ENCODE results near the gene AUP1.
"Not testable (repeated sequence)": the region's sequence is repeated elsewhere in the genome, so short reads cannot be mapped to it uniquely, and the experiment has no call there.

AUP1 gene

GRCh38 chr2:74567881-74568280, 38.4 kb upstream of the AUP1 start:
- Histone ChIP-seq H3K18ac (ENCODE audit: low read length) (no peak overlapping the region), H3K4me3 (ENCODE audit: low read length) (no peak overlapping the region), H3K79me2 (ENCODE audit: control insufficient read depth, insufficient read depth, low read length) (no peaks in the 10 kb centered on the region), H3K9ac (ENCODE audit: low read length) (no peak overlapping the region), H3K56ac (ENCODE audit: low read length) (no peak overlapping the region), H2BK5ac (ENCODE audit: low read length) (no peak overlapping the region), H2BK120ac (ENCODE audit: low read depth, low read length) (no peak overlapping the region), H4K8ac (ENCODE audit: low read depth, low read length) (no peak overlapping the region), H3K27me3 (ENCODE audit: insufficient read depth, low read length, poor library complexity) (peaks cover 4% of the 10 kb centered on the region), H3K27ac (ENCODE audit: low read depth, low read length) (no peak overlapping the region), H4K5ac (ENCODE audit: low read length) (no peak overlapping the region), H3K23ac (ENCODE audit: low read length) (no peak overlapping the region), H3K36me3 (ENCODE audit: control insufficient read depth, insufficient read depth, low read length) (no peaks in the 10 kb centered on the region), H3K4me2 (ENCODE audit: low read length) (no peak overlapping the region), H3K79me1 (ENCODE audit: low read length) (no peaks in the 10 kb centered on the region), H2AK5ac (ENCODE audit: low read length) (no peak overlapping the region), H3K4me1 (ENCODE audit: control insufficient read depth, low read depth, low read length) (no peaks in the 10 kb centered on the region), H2BK15ac (replicated peaks; ENCODE audit: low read depth) (no peak overlapping the region), H3K4ac (ENCODE audit: low read depth, low read length) (no peak overlapping the region)
- no CpG with 5 or more reads among the region's 5 CpGs for WGBS (ENCODE audit: extremely low coverage, insufficient coverage, low lambda C conversion rate)
- no peak for DNase-seq

- peaks cover 4% of the 10 kb centered on the region for H3K27me3 ChIP-seq (ENCODE audit: insufficient read depth, low read length, poor library complexity)
Measured at GRCh38 chr2:74566754-74567085, 37.2 kb upstream of the AUP1 start.

GRCh38 chr2:74566076-74566753, 36.7 kb upstream of the AUP1 start:
- Histone ChIP-seq H2BK120ac (ENCODE audit: low read depth, low read length) (no peak overlapping the region), H3K27ac (ENCODE audit: low read depth, low read length) (no peak overlapping the region), H3K79me2 (ENCODE audit: control insufficient read depth, insufficient read depth, low read length) (no peaks in the 10 kb centered on the region), H4K5ac (ENCODE audit: low read length) (no peak overlapping the region), H2AK5ac (ENCODE audit: low read length) (no peak overlapping the region), H3K4ac (ENCODE audit: low read depth, low read length) (no peak overlapping the region), H3K56ac (ENCODE audit: low read length) (no peak overlapping the region), H3K18ac (ENCODE audit: low read length) (no peak overlapping the region), H4K8ac (ENCODE audit: low read depth, low read length) (no peak overlapping the region), H3K23ac (ENCODE audit: low read length) (no peak overlapping the region), H3K79me1 (ENCODE audit: low read length) (no peaks in the 10 kb centered on the region), H2BK5ac (ENCODE audit: low read length) (no peak overlapping the region), H3K4me3 (ENCODE audit: low read length) (no peak overlapping the region), H3K27me3 (ENCODE audit: insufficient read depth, low read length, poor library complexity) (peaks cover 4% of the 10 kb centered on the region), H3K4me2 (ENCODE audit: low read length) (no peak overlapping the region), H3K4me1 (ENCODE audit: control insufficient read depth, low read depth, low read length) (no peaks in the 10 kb centered on the region), H3K9ac (ENCODE audit: low read length) (no peak overlapping the region), H3K36me3 (ENCODE audit: control insufficient read depth, insufficient read depth, low read length) (no peaks in the 10 kb centered on the region), H2BK15ac (replicated peaks; ENCODE audit: low read depth) (no peak overlapping the region)
- no CpG with 5 or more reads among the region's 7 CpGs for WGBS (ENCODE audit: extremely low coverage, insufficient coverage, low lambda C conversion rate)
- no peak for DNase-seq

More at GRCh38 chr2:74566754-74567085, 37.2 kb upstream of the AUP1 start:
- Histone ChIP-seq H3K56ac (ENCODE audit: low read length) (no peak overlapping the region), H2AK5ac (ENCODE audit: low read length) (no peak overlapping the region), H4K5ac (ENCODE audit: low read length) (no peak overlapping the region), H2BK5ac (ENCODE audit: low read length) (no peak overlapping the region), H3K79me2 (ENCODE audit: control insufficient read depth, insufficient read depth, low read length) (no peaks in the 10 kb centered on the region), H4K8ac (ENCODE audit: low read depth, low read length) (no peak overlapping the region), H3K9ac (ENCODE audit: low read length) (no peak overlapping the region), H2BK120ac (ENCODE audit: low read depth, low read length) (no peak overlapping the region), H3K79me1 (ENCODE audit: low read length) (no peaks in the 10 kb centered on the region), H3K4me2 (ENCODE audit: low read length) (no peak overlapping the region), H3K4me3 (ENCODE audit: low read length) (no peak overlapping the region), H3K18ac (ENCODE audit: low read length) (no peak overlapping the region), H3K36me3 (ENCODE audit: control insufficient read depth, insufficient read depth, low read length) (no peaks in the 10 kb centered on the region), H2BK15ac (replicated peaks; ENCODE audit: low read depth) (no peak overlapping the region), H3K4ac (ENCODE audit: low read depth, low read length) (no peak overlapping the region), H3K4me1 (ENCODE audit: control insufficient read depth, low read depth, low read length) (no peaks in the 10 kb centered on the region), H3K27ac (ENCODE audit: low read depth, low read length) (no peak overlapping the region), H3K23ac (ENCODE audit: low read length) (no peak overlapping the region)
- no peak for DNase-seq

GRCh38 chr2:74564222-74564621, 34.7 kb upstream of the AUP1 start:
- Histone ChIP-seq H3K9ac (ENCODE audit: low read length) (no peak overlapping the region), H3K4me3 (ENCODE audit: low read length) (no peak overlapping the region), H2BK5ac (ENCODE audit: low read length) (no peak overlapping the region), H3K56ac (ENCODE audit: low read length) (no peak overlapping the region), H3K27ac (ENCODE audit: low read depth, low read length) (no peak overlapping the region), H3K4me1 (ENCODE audit: control insufficient read depth, low read depth, low read length) (peaks cover 3% of the 10 kb centered on the region), H4K5ac (ENCODE audit: low read length) (no peak overlapping the region), H3K4ac (ENCODE audit: low read depth, low read length) (no peak overlapping the region), H4K8ac (ENCODE audit: low read depth, low read length) (no peak overlapping the region), H2BK120ac (ENCODE audit: low read depth, low read length) (no peak overlapping the region), H3K23ac (ENCODE audit: low read length) (no peak overlapping the region), H3K79me1 (ENCODE audit: low read length) (no peaks in the 10 kb centered on the region), H3K4me2 (ENCODE audit: low read length) (no peak overlapping the region), H3K79me2 (ENCODE audit: control insufficient read depth, insufficient read depth, low read length) (no peaks in the 10 kb centered on the region), H3K18ac (ENCODE audit: low read length) (no peak overlapping the region), H3K36me3 (ENCODE audit: control insufficient read depth, insufficient read depth, low read length) (no peaks in the 10 kb centered on the region), H2AK5ac (ENCODE audit: low read length) (no peak overlapping the region), H3K27me3 (ENCODE audit: insufficient read depth, low read length, poor library complexity) (peaks cover 4% of the 10 kb centered on the region), H2BK15ac (replicated peaks; ENCODE audit: low read depth) (no peak overlapping the region)
- no peak for DNase-seq
- no CpG with 5 or more reads among the region's 5 CpGs for WGBS (ENCODE audit: extremely low coverage, insufficient coverage, low lambda C conversion rate)

GRCh38 chr2:74562126-74562775, 32.7 kb upstream of the AUP1 start:
- Histone ChIP-seq H3K27me3 (ENCODE audit: insufficient read depth, low read length, poor library complexity) (no peaks in the 10 kb centered on the region), H3K4me1 (ENCODE audit: control insufficient read depth, low read depth, low read length) (peaks cover 3% of the 10 kb centered on the region), H3K36me3 (ENCODE audit: control insufficient read depth, insufficient read depth, low read length) (no peaks in the 10 kb centered on the region), H4K8ac (ENCODE audit: low read depth, low read length) (no peak overlapping the region), H3K9ac (ENCODE audit: low read length) (no peak overlapping the region), H3K4me3 (ENCODE audit: low read length) (no peak overlapping the region), H3K18ac (ENCODE audit: low read length) (no peak overlapping the region), H2BK5ac (ENCODE audit: low read length) (no peak overlapping the region), H2BK120ac (ENCODE audit: low read depth, low read length) (no peak overlapping the region), H3K79me1 (ENCODE audit: low read length) (no peaks in the 10 kb centered on the region), H3K27ac (ENCODE audit: low read depth, low read length) (no peak overlapping the region), H3K4ac (ENCODE audit: low read depth, low read length) (no peak overlapping the region), H3K4me2 (ENCODE audit: low read length) (no peak overlapping the region), H3K56ac (ENCODE audit: low read length) (no peak overlapping the region), H4K5ac (ENCODE audit: low read length) (no peak overlapping the region), H3K23ac (ENCODE audit: low read length) (no peak overlapping the region), H2AK5ac (ENCODE audit: low read length) (no peak overlapping the region), H3K79me2 (ENCODE audit: control insufficient read depth, insufficient read depth, low read length) (no peaks in the 10 kb centered on the region), H2BK15ac (replicated peaks; ENCODE audit: low read depth) (no peak overlapping the region)
- no peak for DNase-seq
- WGBS (ENCODE audit: extremely low coverage, insufficient coverage, low lambda C conversion rate), result 100% methylated on average over 1 of the region's 7 CpGs

GRCh38 chr2:74561022-74561421, 31.5 kb upstream of the AUP1 start:
- H2BK120ac ChIP-seq (ENCODE audit: low read depth, low read length), result not testable (repeated sequence)
- no CpG with 5 or more reads among the region's 1 CpG for WGBS (ENCODE audit: extremely low coverage, insufficient coverage, low lambda C conversion rate)

More at GRCh38 chr2:74561022-74561421, 31.5 kb upstream of the AUP1 start:
- H3K4ac ChIP-seq (ENCODE audit: low read depth, low read length); H3K18ac ChIP-seq (ENCODE audit: low read length); H4K8ac ChIP-seq (ENCODE audit: low read depth, low read length); H3K9ac ChIP-seq (ENCODE audit: low read length); H3K4me3 ChIP-seq (ENCODE audit: low read length); H3K4me1 ChIP-seq (ENCODE audit: control insufficient read depth, low read depth, low read length); H2BK15ac ChIP-seq (replicated peaks; ENCODE audit: low read depth); H2AK5ac ChIP-seq (ENCODE audit: low read length); H2BK5ac ChIP-seq (ENCODE audit: low read length); H3K27me3 ChIP-seq (ENCODE audit: insufficient read depth, low read length, poor library complexity); H3K79me2 ChIP-seq (ENCODE audit: control insufficient read depth, insufficient read depth, low read length); DNase-seq; H3K79me1 ChIP-seq (ENCODE audit: low read length); H3K23ac ChIP-seq (ENCODE audit: low read length); H4K5ac ChIP-seq (ENCODE audit: low read length); H3K27ac ChIP-seq (ENCODE audit: low read depth, low read length); H3K4me2 ChIP-seq (ENCODE audit: low read length); H3K56ac ChIP-seq (ENCODE audit: low read length); H3K36me3 ChIP-seq (ENCODE audit: control insufficient read depth, insufficient read depth, low read length): not testable (repeated sequence)

All from mesendoderm (in vitro differentiated cells).